Measurements from ENCODE around the gene PDE6B. TPM values are rescaled to one million over a fixed set of nuclear protein-coding genes. Genes with fewer than 3 reads are reported as not detected.

PDE6B gene
- total RNA-seq, 1 experiment from 2014 or later: 10.8 TPM

- H4K91ac ChIP-seq (ENCODE audit: insufficient read length, low read depth, low read length): no peak overlapping the region
- Mint-ChIP-seq H3K36me3 (ENCODE audit: insufficient read depth in 1 of 3, low read depth in 3 of 3) (peaks cover 5 to 9% (median 7%) of the 10 kb centered on the region in 3 experiments; a peak in 6 of 7 replicates), H3K9me3 (no peaks in the 10 kb centered on the region), H3K4me3 (no peak overlapping the region), H3K27ac (no peak overlapping the region), H3K4me1 (peaks cover 0 to 3% of the 10 kb centered on the region in 2 experiments; a peak in 1 of 4 replicates), H3K27me3 (ENCODE audit: low read depth) (no peaks in the 10 kb centered on the region; the same call in 1 of the 2 replicates)
- H2AFZ ChIP-seq (ENCODE audit: low read length): no peak overlapping the region
- no CpG with 5 or more reads among the region's 22 CpGs for WGBS (ENCODE audit: extremely low coverage, insufficient read length, low lambda C conversion rate)
- H3K23me2 ChIP-seq (ENCODE audit: insufficient read length, low read depth, low read length, poor library complexity, severe bottlenecking): peaks cover 2% of the 10 kb centered on the region
- H3K4ac ChIP-seq (ENCODE audit: low read depth, low read length): no peak overlapping the region
- no peak overlapping the region for H2BK12ac ChIP-seq (ENCODE audit: insufficient read length, low read depth, low read length)
- H4K20me1 ChIP-seq (ENCODE audit: control insufficient read depth, insufficient read depth, insufficient read length): no peaks in the 10 kb centered on the region
- no peak overlapping the region for H2BK20ac ChIP-seq (ENCODE audit: low read depth, low read length, poor library complexity, severe bottlenecking)
- no peak overlapping the region for H4K5ac ChIP-seq (ENCODE audit: insufficient read length, low read depth, low read length)
- no peak overlapping the region for H2AK5ac ChIP-seq (ENCODE audit: insufficient read length, low read length)
- H3K4me2 ChIP-seq (ENCODE audit: insufficient read depth, insufficient read length, low read length): no peak overlapping the region
- no peak overlapping the region for H3K14ac ChIP-seq (ENCODE audit: insufficient read depth, low read length)
- H3K18ac ChIP-seq (ENCODE audit: insufficient read length, low read depth, low read length): no peak overlapping the region
- no peaks in the 10 kb centered on the region for H3K79me1 ChIP-seq (ENCODE audit: insufficient read depth, low read depth, low read length, poor library complexity, severe bottlenecking)
- no peak overlapping the region for H2BK120ac ChIP-seq (ENCODE audit: low read depth, low read length, poor library complexity, severe bottlenecking)
- DNase-seq: no peak
- H3K27ac ChIP-seq (ENCODE audit: insufficient read length, low read depth, low read length): no peak overlapping the region
- no peaks in the 10 kb centered on the region for H3K79me2 ChIP-seq (ENCODE audit: insufficient read depth, low read length)
- TF ChIP-seq CTCF (conservative IDR thresholded peaks at IDR 0.05): no peak
- H3T11ph ChIP-seq (ENCODE audit: low read length): no peak overlapping the region
- no peak overlapping the region for H3K23ac ChIP-seq (ENCODE audit: insufficient read length, low read depth, low read length)
- H3K9me3 ChIP-seq (ENCODE audit: control insufficient read depth, low read depth, low read length): no peaks in the 10 kb centered on the region
- H3K4me1 ChIP-seq (ENCODE audit: insufficient read depth, low read length): no peaks in the 10 kb centered on the region
- no peak overlapping the region for H3K56ac ChIP-seq (ENCODE audit: insufficient read length, low read depth, low read length)
- no peak overlapping the region for H2BK5ac ChIP-seq (ENCODE audit: insufficient read length, low read length)
- no peaks in the 10 kb centered on the region for H3K27me3 ChIP-seq (ENCODE audit: insufficient read depth, low read length)
- H3K9ac ChIP-seq (ENCODE audit: extremely low read depth, insufficient read length, low read length): no peak overlapping the region
- H2BK15ac ChIP-seq (ENCODE audit: low read depth, low read length): no peak overlapping the region
- H4K8ac ChIP-seq (replicated peaks; ENCODE audit: insufficient read length, low read depth, low read length): no peak overlapping the region
These were observed 41.0 kb downstream of the PDE6B start for GRCh38 chr4:666436-666810.

Data from H9 (cell line).